HG02973 (cell line): Measurements from ENCODE around the gene IP6K1.

Source experiments
- ATAC-seq: cut with Tn5 transposase; IDR thresholded peaks from one replicate; pipeline ENCODE4 v1.9.1; 2021; ENCODE audit warnings: moderate library complexity; ENCODE audit not compliant: unreplicated experiment

IP6K1 gene

DNA sequence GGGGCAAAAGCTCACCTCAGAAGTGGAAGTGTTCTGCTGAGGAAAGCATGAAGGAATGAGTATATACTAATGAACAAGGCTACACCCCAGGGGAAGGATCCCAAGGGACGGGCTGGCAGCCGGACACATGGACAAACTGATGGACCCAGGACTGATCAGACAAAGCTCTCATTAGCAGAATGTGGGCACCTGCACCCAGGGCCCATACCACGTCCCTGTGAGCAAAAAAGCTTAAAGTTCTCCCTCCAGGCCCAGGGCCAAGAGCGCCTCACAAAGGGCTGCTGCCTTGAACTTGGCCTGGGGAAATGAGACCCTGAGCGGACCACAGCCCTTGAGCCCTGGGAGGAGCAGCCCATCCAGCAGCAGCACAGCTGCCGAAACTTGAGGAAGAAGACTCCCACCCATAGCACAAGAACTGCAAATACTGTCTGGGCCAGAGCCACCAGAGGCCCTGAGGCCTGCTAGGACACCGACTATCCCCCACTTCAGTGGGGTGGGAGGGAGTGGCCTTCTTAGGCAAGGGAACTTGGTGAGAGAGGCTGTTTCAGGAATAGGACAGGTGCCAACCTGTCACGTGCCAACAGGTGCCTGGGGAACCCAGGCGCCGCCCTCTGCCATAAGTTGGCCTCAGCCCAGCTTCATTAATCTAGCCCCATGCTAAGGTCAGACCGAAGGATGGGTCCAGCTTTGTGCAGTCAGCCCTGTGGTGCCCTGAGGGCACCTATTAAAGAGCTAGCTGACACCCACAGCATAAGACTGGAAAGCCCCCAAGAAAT, 60.2 kb downstream of the IP6K1 start:
- ATAC-seq: no peak

- no peak for ATAC-seq
Observed at GRCh38 chr3:49724586-49724985, 61.8 kb downstream of the IP6K1 start.

DNA sequence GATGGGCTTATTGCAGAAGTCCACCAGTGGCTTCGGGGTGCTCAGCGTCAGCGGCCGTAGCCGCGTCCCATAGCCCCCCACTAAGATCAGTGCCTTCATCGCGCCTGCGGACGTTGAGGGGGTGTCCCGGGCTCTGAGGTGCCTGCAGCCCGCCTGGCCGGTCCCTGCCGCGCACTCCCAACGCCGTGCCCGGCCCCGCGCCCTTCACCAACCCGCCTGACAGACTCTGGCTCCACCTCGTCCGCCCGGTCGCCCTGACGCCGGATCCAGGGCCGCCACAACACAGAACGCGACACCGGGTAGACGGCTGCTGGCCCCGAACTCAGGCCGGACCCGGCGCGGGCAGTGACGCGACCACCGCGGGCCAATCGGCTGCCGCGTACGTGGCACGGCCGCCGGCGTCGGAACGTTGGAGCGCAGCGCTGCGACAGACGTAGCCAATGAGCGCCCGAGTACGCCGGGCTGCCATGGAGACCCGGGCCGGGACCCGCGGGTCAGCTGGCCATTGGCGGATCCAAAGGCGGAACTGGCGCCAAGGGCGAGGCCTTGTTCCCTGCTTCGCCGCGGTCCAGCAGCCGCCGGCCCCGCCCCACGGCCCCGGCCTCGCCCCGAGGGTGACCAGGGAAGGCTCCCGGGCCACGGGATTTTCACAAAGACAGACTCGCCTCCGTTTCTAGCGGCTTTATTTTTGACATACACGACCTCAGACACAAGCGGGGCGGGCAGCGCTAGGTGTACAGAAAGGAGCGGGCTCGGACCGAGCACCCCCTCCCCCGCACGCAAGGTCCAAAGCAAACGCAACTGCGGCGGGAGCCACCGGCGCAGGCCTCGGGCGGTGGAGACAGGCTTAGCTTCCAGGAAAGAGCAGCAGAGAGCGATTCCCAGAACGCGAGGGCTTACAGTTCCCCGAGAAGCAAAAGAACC, 62.5 kb downstream of the IP6K1 start, which contains the start of gene GMPPB:
TSS of gene GMPPB (minus strand) at position 324 of the 924 bp plus-strand sequence. CDS start at position 99, 225 bp downstream.
- ATAC-seq: peak; percentile 75

DNA sequence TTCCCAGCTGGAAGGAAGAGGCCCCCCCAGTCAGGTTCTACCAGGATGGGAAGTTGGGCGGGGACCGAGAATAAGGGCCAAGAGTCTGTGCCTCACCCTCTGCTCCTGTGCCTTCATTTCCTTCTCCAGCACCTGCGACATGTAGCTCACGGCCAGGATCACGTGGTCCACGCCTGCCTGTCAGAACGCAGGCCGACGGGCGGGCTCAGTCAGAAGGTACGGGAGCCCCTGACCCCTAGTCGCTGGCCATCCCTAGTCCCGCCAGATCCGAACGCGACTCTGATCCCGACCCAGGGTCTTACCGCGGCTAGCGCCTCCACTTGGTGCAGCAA, 63.1 kb downstream of the IP6K1 start:
- no peak for ATAC-seq

- no peak for ATAC-seq
Observed at GRCh38 chr3:49722896-49723295, 63.4 kb downstream of the IP6K1 start.

GRCh38 chr3:49721896-49722781, 64.2 kb downstream of the IP6K1 start:
- no peak for ATAC-seq

- no peak for ATAC-seq
Observed at GRCh38 chr3:49721596-49721895, 64.8 kb downstream of the IP6K1 start.

GRCh38 chr3:49720855-49721595, 65.3 kb downstream of the IP6K1 start:
- no peak for ATAC-seq

DNA sequence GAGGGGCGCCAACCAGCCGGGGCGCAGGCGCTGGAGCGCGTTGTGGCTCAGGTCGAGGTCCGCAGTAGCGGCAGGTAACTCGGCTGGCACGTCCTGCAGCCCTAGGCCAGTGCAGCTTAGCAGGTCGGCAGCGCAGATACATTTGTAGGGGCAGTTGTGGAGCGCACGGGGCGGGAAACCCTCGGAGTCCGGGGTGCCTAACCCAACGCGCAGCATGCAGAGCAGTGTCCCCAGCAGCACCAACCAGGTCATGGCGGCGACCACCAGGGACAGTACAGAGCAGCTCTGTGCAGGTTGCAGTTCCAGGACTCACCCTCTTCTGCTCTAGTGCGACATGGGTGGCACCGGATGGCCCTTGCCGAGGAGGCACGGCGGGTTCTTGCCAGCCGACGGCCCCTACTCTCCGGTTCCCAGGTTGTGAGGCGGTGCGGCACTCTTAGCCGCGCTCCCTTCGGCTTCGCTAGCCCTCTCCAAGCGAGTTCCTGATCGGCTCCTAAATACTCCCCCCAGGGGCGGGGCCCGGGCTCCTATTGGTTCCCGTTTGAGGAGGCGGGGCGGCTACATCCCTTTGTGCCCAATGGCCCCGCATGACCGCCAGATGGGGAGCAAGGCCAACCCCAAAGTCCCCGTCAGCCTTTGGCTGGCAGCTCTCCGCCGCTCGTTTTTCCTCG, 67.0 kb downstream of the IP6K1 start, which contains the start of gene AMIGO3:
TSS of gene AMIGO3 (minus strand) at position 471 of the 671 bp plus-strand sequence. CDS start at position 252, 219 bp downstream.
- peak; percentile 46 for ATAC-seq

DNA sequence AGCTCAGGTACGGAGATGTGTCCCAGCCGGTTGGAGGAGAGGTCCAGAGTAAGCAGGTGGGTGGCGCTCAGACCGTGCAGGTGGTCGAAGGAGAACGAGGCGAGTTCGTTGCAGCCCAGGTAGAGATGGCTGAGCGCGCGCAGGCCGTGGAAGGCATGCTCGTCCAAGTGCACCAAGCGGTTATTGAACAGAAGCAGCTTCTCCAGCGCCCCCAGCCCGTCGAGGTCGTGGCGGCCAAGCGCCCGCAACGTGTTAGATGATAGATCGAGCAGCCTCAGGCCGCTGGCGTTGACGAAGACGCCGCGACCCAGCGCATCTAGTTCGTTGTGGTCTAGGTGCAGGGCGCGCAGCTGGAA, 67.5 kb downstream of the IP6K1 start:
- ATAC-seq: no peak

DNA sequence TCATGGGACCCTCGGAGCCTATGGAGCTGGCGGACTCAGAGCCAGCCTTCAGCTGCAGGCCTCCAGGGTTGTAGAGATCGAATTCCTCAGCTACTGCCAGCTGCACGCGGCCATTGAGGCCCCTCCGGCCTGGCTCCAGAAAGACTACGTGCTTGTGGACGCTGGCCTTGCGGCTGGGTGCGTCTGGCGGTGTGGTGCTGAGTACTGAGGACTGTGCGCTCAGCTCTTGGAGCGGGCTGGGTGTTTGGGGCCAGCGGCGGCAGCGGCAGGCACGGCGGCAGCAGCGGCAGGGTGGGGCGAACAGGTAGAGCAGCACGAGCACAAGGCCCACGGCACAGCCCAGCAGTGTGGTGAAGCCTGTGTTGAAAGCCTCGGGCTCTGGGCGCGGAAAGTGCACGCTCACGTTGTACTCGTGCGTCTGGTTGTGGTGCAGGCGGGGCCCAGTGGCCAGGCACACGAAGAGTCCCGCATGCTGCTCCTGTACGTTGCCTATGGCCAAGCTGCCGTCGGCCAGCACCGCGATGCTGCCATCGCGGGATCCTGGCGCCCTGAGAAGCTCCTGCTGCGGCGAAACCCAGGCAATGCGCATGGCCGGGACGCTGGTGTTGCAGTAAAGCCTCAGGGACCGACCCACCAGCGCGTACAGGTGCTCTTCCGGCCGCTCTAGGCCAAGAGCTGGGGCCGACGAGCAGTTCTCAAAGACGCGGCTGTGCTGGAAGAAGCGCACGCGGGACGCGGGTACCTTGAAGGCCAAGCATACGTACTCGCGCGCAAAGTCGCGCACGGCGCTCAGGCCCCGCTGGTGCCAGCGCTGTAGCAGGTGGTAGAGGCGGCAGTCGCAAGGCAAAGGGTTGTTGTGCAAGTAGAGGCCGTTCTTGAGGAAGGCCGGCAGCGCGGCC, 68.1 kb downstream of the IP6K1 start:
- ATAC-seq: no peak

DNA sequence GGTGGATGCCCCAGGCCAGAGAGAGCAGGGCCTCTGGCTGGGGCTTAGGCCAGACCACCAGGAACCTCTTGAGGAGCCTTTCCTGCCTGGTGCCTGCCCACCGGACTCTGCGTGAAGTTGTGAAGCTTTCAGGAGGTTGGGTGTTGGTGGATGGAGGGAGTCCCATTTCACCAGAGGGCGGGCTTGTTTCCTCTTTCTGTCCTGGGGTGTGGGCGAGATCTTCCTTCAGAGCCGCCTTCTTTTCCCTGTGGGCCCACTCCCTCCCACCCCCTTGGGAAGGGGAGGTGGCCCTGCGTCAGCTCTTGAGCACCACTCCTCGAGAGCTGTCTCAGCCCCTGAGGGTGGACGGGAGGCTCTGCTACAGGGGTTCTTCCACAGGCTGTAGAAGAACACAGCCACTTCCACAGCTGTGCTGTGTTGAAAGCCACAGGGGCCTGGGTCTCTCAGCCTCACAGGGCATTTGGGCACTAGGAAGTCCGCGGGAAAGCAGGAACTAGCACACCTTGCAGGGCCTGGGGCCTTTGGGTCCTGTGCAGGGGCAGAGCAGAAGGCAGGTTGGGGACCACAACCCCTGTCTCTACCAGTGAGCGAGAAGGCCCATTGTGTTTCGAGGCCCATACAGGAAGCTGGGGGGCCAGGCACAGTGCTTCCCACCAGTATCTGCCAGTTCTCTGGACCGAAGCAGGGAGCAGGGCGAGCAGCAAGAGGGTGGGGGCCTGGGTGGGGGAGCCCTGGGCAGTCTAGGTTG, 69.0 kb downstream of the IP6K1 start:
- ATAC-seq: no peak

DNA sequence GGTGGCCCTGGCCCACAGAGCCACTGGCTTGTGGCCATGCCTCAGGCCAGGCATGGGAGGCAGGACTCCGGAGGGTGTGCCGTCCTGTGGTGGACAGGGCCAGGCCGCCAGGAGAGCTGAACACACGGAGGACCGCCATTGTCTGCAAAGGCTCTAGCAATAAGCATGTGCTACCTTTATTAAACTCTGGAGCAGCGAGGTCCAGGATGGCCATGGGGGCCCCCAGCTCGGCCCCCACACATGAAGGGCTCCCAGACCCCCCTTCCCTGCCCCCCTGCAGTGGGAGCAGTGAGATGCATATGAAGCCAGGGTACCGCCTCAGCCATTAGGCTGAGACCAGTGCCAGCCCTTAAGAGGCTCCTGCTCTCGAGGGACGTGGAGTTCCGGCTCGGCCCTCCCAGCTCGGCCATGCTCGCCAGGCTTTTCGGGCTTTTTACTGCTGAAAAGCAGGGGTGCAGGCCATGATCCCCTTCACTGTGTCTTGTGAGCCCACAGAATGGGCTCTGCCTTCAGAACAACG, 69.6 kb downstream of the IP6K1 start:
- no peak for ATAC-seq

DNA sequence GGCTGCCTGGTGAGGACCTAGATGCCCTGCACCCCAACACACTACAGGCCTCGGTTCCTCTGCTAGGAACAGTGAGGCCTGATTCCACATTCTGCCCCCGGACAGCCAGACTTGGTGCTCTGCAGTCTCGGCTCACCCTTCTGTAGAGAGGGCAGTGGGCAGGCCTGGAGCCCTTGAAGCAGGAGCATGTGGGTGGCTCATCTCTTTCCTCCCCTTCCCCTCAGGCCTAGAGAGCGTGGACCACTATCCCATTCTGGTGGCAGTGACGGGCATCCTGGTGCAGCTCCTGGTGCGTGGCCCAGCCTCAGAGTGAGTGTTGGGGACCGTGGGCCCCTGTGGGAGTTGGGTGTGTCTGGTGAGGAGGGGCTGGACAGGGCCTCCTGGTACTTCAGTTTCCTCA, 70.2 kb downstream of the IP6K1 start:
- ATAC-seq: no peak

- ATAC-seq: no peak
Observed at GRCh38 chr3:49715611-49716121, 70.7 kb downstream of the IP6K1 start.

- ATAC-seq: no peak
Observed at GRCh38 chr3:49714728-49715550, 71.4 kb downstream of the IP6K1 start.
